IPS-20b (cell line): Measurements from ENCODE around the gene SAG.

ENCODE experiments used
- H3K27ac ChIP-seq: one replicate; pipeline ENCODE4 v1.5.1; 2013; ENCODE audit warnings: low read length
- H3K27me3 ChIP-seq: 2 replicates; pipeline ENCODE4 v1.6.1; 2013; ENCODE audit warnings: mild to moderate bottlenecking, low read length, inconsistent platforms; ENCODE audit not compliant: insufficient read depth
- H3K36me3 ChIP-seq: 2 replicates; pipeline ENCODE4 v1.6.1; 2013; ENCODE audit warnings: low read depth, mild to moderate bottlenecking, inconsistent platforms, low read length, moderate library complexity; ENCODE audit not compliant: insufficient read depth
- H3K4me1 ChIP-seq: 2 replicates; pipeline ENCODE4 v1.6.1; 2013; ENCODE audit warnings: mild to moderate bottlenecking, control low read depth, inconsistent platforms, low read length, moderate library complexity; ENCODE audit not compliant: insufficient read depth
- H3K4me3 ChIP-seq: 2 replicates; pipeline ENCODE4 v1.5.1; 2013; ENCODE audit warnings: mild to moderate bottlenecking, low read length, inconsistent platforms
- H3K9ac ChIP-seq: 2 replicates; pipeline ENCODE4 v1.6.1; 2013; ENCODE audit warnings: low read depth, mild to moderate bottlenecking, inconsistent platforms, low read length, moderate library complexity
- H3K9me3 ChIP-seq: 2 replicates; pipeline ENCODE4 v1.6.1; 2013; ENCODE audit warnings: mild to moderate bottlenecking, low read depth, low read length, inconsistent platforms; ENCODE audit not compliant: insufficient read depth

Gene SAG

GRCh38 chr2:233307565-233307964 lies at the start of gene SAG:
Gene SAG, plus strand, starts transcription at chr2:233307816. Its CDS starts 1,374 bp downstream, at chr2:233309190.
- no peak within 1 kb of the TSS for H3K4me3 ChIP-seq
- no peaks in the 10 kb centered on the region for H3K9me3 ChIP-seq
- no peak within 1 kb of the TSS for H3K27ac ChIP-seq
- H3K27me3 ChIP-seq: no peaks in the 10 kb centered on the region
- no peaks in the 10 kb centered on the region for H3K36me3 ChIP-seq
- H3K4me1 ChIP-seq: no peaks in the 10 kb centered on the region
- no peak within 1 kb of the TSS for H3K9ac ChIP-seq

- Histone ChIP-seq H3K9me3 (no peaks in the 10 kb centered on the region), H3K27ac (no peak overlapping the region), H3K36me3 (peaks cover 89% of the 10 kb centered on the region), H3K9ac (no peak overlapping the region), H3K4me1 (no peaks in the 10 kb centered on the region), H3K4me3 (no peak overlapping the region), H3K27me3 (no peaks in the 10 kb centered on the region)
Observed at GRCh38 chr2:233258211-233258610, 49.4 kb upstream of the SAG start.

- Histone ChIP-seq H3K36me3 (peaks cover 92% of the 10 kb centered on the region), H3K4me3 (no peak overlapping the region), H3K4me1 (no peaks in the 10 kb centered on the region), H3K27me3 (no peaks in the 10 kb centered on the region), H3K9ac (no peak overlapping the region), H3K9me3 (no peaks in the 10 kb centered on the region), H3K27ac (no peak overlapping the region)
Observed at GRCh38 chr2:233259730-233260129, 47.9 kb upstream of the SAG start.

GRCh38 chr2:233260661-233261060 lies 47.0 kb upstream of the SAG start:
- Histone ChIP-seq H3K27ac (no peak overlapping the region), H3K9ac (no peak overlapping the region), H3K4me3 (no peak overlapping the region), H3K36me3 (peaks cover 94% of the 10 kb centered on the region), H3K9me3 (no peaks in the 10 kb centered on the region), H3K27me3 (no peaks in the 10 kb centered on the region), H3K4me1 (no peaks in the 10 kb centered on the region)

GRCh38 chr2:233261819-233262555 lies 45.6 kb upstream of the SAG start:
- Histone ChIP-seq H3K9ac (no peak overlapping the region), H3K4me1 (no peaks in the 10 kb centered on the region), H3K4me3 (no peak overlapping the region), H3K27me3 (no peaks in the 10 kb centered on the region), H3K36me3 (peaks cover 96% of the 10 kb centered on the region), H3K27ac (no peak overlapping the region), H3K9me3 (no peaks in the 10 kb centered on the region)

- Histone ChIP-seq H3K9ac (no peak overlapping the region), H3K4me3 (no peak overlapping the region), H3K4me1 (no peaks in the 10 kb centered on the region), H3K9me3 (no peaks in the 10 kb centered on the region), H3K27me3 (no peaks in the 10 kb centered on the region), H3K27ac (no peak overlapping the region), H3K36me3 (peaks cover 96% of the 10 kb centered on the region)
Observed at GRCh38 chr2:233262562-233262961, 45.1 kb upstream of the SAG start.

GRCh38 chr2:233263045-233263570 lies 44.5 kb upstream of the SAG start:
- H3K9me3 ChIP-seq: no peaks in the 10 kb centered on the region
- no peaks in the 10 kb centered on the region for H3K27me3 ChIP-seq
- H3K9ac ChIP-seq: no peak overlapping the region
- no peaks in the 10 kb centered on the region for H3K4me1 ChIP-seq
- no peak overlapping the region for H3K4me3 ChIP-seq
- H3K36me3 ChIP-seq: peaks cover 98% of the 10 kb centered on the region
- H3K27ac ChIP-seq: no peak overlapping the region

- no peak overlapping the region for H3K27ac ChIP-seq
- no peaks in the 10 kb centered on the region for H3K9me3 ChIP-seq
- H3K4me3 ChIP-seq: no peak overlapping the region
- H3K36me3 ChIP-seq: peaks cover 98% of the 10 kb centered on the region
- H3K9ac ChIP-seq: no peak overlapping the region
- no peaks in the 10 kb centered on the region for H3K27me3 ChIP-seq
- H3K4me1 ChIP-seq: no peaks in the 10 kb centered on the region
Observed at GRCh38 chr2:233264667-233265066, 42.9 kb upstream of the SAG start.

- H3K36me3 ChIP-seq: peaks cover 99% of the 10 kb centered on the region
Observed at GRCh38 chr2:233265899-233266431, 41.7 kb upstream of the SAG start.

GRCh38 chr2:233266481-233266880 lies 41.1 kb upstream of the SAG start:
- Histone ChIP-seq H3K9ac (no peak overlapping the region), H3K4me3 (no peak overlapping the region), H3K9me3 (no peaks in the 10 kb centered on the region), H3K27me3 (no peaks in the 10 kb centered on the region), H3K36me3 (peaks cover 100% of the 10 kb centered on the region), H3K27ac (no peak overlapping the region), H3K4me1 (no peaks in the 10 kb centered on the region)

More at GRCh38 chr2:233265899-233266431, 41.7 kb upstream of the SAG start:
- no peak overlapping the region for H3K9ac ChIP-seq
- H3K4me3 ChIP-seq: no peak overlapping the region
- H3K9me3 ChIP-seq: no peaks in the 10 kb centered on the region
- no peaks in the 10 kb centered on the region for H3K4me1 ChIP-seq
- no peak overlapping the region for H3K27ac ChIP-seq
- no peaks in the 10 kb centered on the region for H3K27me3 ChIP-seq

- H3K4me3 ChIP-seq: no peak overlapping the region
- H3K9me3 ChIP-seq: no peaks in the 10 kb centered on the region
- H3K36me3 ChIP-seq: peaks cover 100% of the 10 kb centered on the region
- H3K4me1 ChIP-seq: no peaks in the 10 kb centered on the region
- no peak overlapping the region for H3K27ac ChIP-seq
- no peaks in the 10 kb centered on the region for H3K27me3 ChIP-seq
- no peak overlapping the region for H3K9ac ChIP-seq
Observed at GRCh38 chr2:233267516-233268245, 39.9 kb upstream of the SAG start.

GRCh38 chr2:233270366-233270765 lies 37.2 kb upstream of the SAG start:
- Histone ChIP-seq H3K4me1 (no peaks in the 10 kb centered on the region), H3K27ac (no peak overlapping the region), H3K27me3 (no peaks in the 10 kb centered on the region), H3K4me3 (no peak overlapping the region), H3K9ac (no peak overlapping the region), H3K36me3 (peaks cover 100% of the 10 kb centered on the region), H3K9me3 (no peaks in the 10 kb centered on the region)
